Panc1 (cell line): Measurements from ENCODE around the gene ARHGAP25. TPM values are rescaled to one million over a fixed set of nuclear protein-coding genes. Genes with fewer than 3 reads are reported as not detected.

Experiments
- ATAC-seq: fragments of 200-7000 bp; cut with Tn5 transposase; 2 replicates; pipeline ENCODE4 v1.9.1; 2020; ENCODE audit warnings: mild to moderate bottlenecking, moderate library complexity
- BruUV-seq: library from RNA; stranded (reverse); fragments of 400-500 nt; replicated peaks from 2 replicates; lab custom pipeline; 2021; lab: Mats Ljungman, UMichigan
- CTCF ChIA-PET: fragments of 300-600 bp; sonication (Branson Sonifier 250); formaldehyde crosslinking; loops from one replicate; lab custom pipeline; 2022; ENCODE audit warnings: antibody characterized with exemption; lab: Charles Lee
- POLR2A ChIA-PET: fragments of 300-600 bp; sonication (Branson Sonifier 250); formaldehyde crosslinking; loops from one replicate; lab custom pipeline; 2022; ENCODE audit warnings: antibody characterized with exemption; lab: Charles Lee
- DNase-seq: peaks from one replicate; pipeline ENCODE4 v3.0.0-alpha.2; 2010; ENCODE audit warnings: low read depth, low spot score
- H3K27ac ChIP-seq: 2 replicates; pipeline ENCODE4 v1.5.1; 2011; ENCODE audit warnings: mild to moderate bottlenecking, low read length, inconsistent platforms
- H3K27me3 ChIP-seq: fragments of 200-500 bp; sonication (Bioruptor generic); 2 replicates; pipeline ENCODE4 v1.6.0; 2014; ENCODE audit warnings: low read length, inconsistent platforms; ENCODE audit not compliant: control insufficient read depth, insufficient read depth
- H3K36me3 ChIP-seq: fragments of 200-500 bp; sonication (Bioruptor generic); 2 replicates; pipeline ENCODE4 v1.5.1; 2014; ENCODE audit warnings: inconsistent platforms, mild to moderate bottlenecking, low read length, moderate library complexity; ENCODE audit not compliant: control insufficient read depth, insufficient read depth
- H3K4me1 ChIP-seq: 2 replicates; pipeline ENCODE4 v1.5.1; 2011; ENCODE audit warnings: inconsistent platforms, mild to moderate bottlenecking, low read length, moderate library complexity; ENCODE audit not compliant: control insufficient read depth, insufficient read depth
- H3K4me3 ChIP-seq, 2 experiments: 2 replicates each; pipeline ENCODE4 v1.5.1; 2011 to 2012; ENCODE audit warnings: low read depth in 2 of 2, low read length in 2 of 2, mild to moderate bottlenecking in 2 of 2, inconsistent platforms in 1 of 2, moderate library complexity in 1 of 2
- H3K9me3 ChIP-seq: fragments of 200-500 bp; sonication (Bioruptor generic); 2 replicates; pipeline ENCODE4 v1.5.1; 2014; ENCODE audit warnings: low read depth, mild to moderate bottlenecking, inconsistent platforms, low read length, moderate library complexity; ENCODE audit not compliant: control insufficient read depth, insufficient read depth
- CTCF ChIP-seq: fragments of 450-650 bp; IDR thresholded peaks from 2 replicates; pipeline ENCODE4 v1.5.1; 2017; ENCODE audit warnings: mild to moderate bottlenecking
- POLR2AphosphoS5 ChIP-seq: IDR thresholded peaks from 2 replicates; pipeline ENCODE4 v1.6.1; 2012; ENCODE audit warnings: mild to moderate bottlenecking, low read depth, low read length, moderate library complexity
- SIN3A ChIP-seq: IDR thresholded peaks from 2 replicates; pipeline ENCODE4 v1.6.1; 2012; ENCODE audit warnings: low read depth, mild to moderate bottlenecking, low read length, moderate library complexity, borderline replicate concordance; ENCODE audit not compliant: insufficient read depth
- TCF7L2 ChIP-seq: IDR thresholded peaks from 2 replicates; pipeline ENCODE4 v1.6.1; 2011; ENCODE audit warnings: mild to moderate bottlenecking, low read depth, low read length, inconsistent platforms
- in situ Hi-C: cut with HindIII; loops from 2 replicates; pipeline ENCODE4 v1.10.0; 2016; ENCODE audit warnings: low sequenced_read_pairs, low pct_unique_long_range_greater_than_20kb
- intact Hi-C: fragments of 100-400 bp; cut with micrococcal nuclease; formaldehyde crosslinking; loops from one replicate; pipeline ENCODE4 v1.10.0; 2022; ENCODE audit not compliant: unreplicated experiment
- total RNA-seq: library from RNA; stranded (reverse); gene quantifications from one replicate; pipeline ENCODE4 v1.2.1, GENCODE V29; 2021; ENCODE audit not compliant: unreplicated experiment
- TF ChIP-seq, protein P1 (sequence below), 2 experiments: IDR thresholded peaks; 2 replicates each; pipeline ENCODE4 v1.6.1; 2011 to 2012; ENCODE audit warnings: low read depth in 2 of 2, control low read depth in 1 of 2, low read length in 1 of 2, mild to moderate bottlenecking in 1 of 2, moderate library complexity in 1 of 2; ENCODE audit not compliant: insufficient read depth in 1 of 2

Gene ARHGAP25
- total RNA-seq, 1 experiment from 2014 or later = 0.49 TPM

DNA sequence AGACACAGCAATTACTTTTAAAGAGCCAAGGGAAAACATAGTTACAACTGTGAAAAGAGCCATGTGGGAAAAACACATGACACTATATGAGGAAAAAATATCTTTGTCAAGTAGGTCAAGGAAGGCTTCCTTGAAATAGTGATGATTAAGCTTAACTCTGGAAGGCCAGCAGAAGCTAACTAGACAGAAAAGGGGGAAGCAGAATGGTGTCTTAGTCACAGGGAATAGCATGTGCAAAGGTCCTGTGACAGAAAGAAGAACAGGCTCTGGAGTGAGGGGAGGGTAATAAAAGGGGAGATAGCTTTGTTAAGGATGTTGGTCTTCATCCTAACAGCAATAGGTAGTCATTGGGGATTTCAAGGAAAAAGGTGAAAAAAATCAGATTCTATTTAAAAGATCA, 64.0 kb downstream of the ARHGAP25 start:
- CTCF ChIA-PET = interaction anchor here (0.5 kb wide), 1 partner anchor 1091 kb away, joined by 3 read pairs; no protein-coding TSS in a partner anchor
- no peak for TF ChIP-seq CTCF
- no peak for TF ChIP-seq TCF7L2
- no peak for TF ChIP-seq POLR2AphosphoS5
- TF ChIP-seq SIN3A = no peak
- TF ChIP-seq, protein P1, sequence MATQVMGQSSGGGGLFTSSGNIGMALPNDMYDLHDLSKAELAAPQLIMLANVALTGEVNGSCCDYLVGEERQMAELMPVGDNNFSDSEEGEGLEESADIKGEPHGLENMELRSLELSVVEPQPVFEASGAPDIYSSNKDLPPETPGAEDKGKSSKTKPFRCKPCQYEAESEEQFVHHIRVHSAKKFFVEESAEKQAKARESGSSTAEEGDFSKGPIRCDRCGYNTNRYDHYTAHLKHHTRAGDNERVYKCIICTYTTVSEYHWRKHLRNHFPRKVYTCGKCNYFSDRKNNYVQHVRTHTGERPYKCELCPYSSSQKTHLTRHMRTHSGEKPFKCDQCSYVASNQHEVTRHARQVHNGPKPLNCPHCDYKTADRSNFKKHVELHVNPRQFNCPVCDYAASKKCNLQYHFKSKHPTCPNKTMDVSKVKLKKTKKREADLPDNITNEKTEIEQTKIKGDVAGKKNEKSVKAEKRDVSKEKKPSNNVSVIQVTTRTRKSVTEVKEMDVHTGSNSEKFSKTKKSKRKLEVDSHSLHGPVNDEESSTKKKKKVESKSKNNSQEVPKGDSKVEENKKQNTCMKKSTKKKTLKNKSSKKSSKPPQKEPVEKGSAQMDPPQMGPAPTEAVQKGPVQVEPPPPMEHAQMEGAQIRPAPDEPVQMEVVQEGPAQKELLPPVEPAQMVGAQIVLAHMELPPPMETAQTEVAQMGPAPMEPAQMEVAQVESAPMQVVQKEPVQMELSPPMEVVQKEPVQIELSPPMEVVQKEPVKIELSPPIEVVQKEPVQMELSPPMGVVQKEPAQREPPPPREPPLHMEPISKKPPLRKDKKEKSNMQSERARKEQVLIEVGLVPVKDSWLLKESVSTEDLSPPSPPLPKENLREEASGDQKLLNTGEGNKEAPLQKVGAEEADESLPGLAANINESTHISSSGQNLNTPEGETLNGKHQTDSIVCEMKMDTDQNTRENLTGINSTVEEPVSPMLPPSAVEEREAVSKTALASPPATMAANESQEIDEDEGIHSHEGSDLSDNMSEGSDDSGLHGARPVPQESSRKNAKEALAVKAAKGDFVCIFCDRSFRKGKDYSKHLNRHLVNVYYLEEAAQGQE (IDR thresholded peaks at IDR 0.05; ENCODE audit: insufficient read depth in 1 of 2, low read depth in 2 of 2, low read length in 1 of 2) = no peak
- H3K27ac ChIP-seq = no peak overlapping the region

GRCh38 chr2:68799140-68800026, 64.8 kb downstream of the ARHGAP25 start:
- Histone ChIP-seq H3K4me1 (no peaks in the 10 kb centered on the region), H3K9me3 (no peaks in the 10 kb centered on the region), H3K4me3 (no peak overlapping the region), H3K27me3 (peaks cover 6% of the 10 kb centered on the region; the same call in 1 of the 2 replicates), H3K36me3 (no peaks in the 10 kb centered on the region), H3K27ac (no peak overlapping the region)
- intact Hi-C loops = no loop called here
- in situ Hi-C loops = no loop called here
- ChIA-PET POLR2A (no interaction called here), CTCF (no interaction called here)
- no peak for ATAC-seq
- DNase-seq = no peak
- TF ChIP-seq, protein P1 (IDR thresholded peaks at IDR 0.05; ENCODE audit: insufficient read depth in 1 of 2, low read depth in 2 of 2, low read length in 1 of 2) = no peak
- TF ChIP-seq POLR2AphosphoS5 (no peak), TCF7L2 (no peak), CTCF (no peak), SIN3A (no peak)
- BruUV-seq = no TSS peak

More for the DNA sequence above, 64.0 kb downstream of the ARHGAP25 start:
- POLR2A ChIA-PET = no interaction called here
- BruUV-seq = no TSS peak
- Histone ChIP-seq H3K9me3 (no peaks in the 10 kb centered on the region), H3K4me3 (no peak overlapping the region), H3K36me3 (no peaks in the 10 kb centered on the region), H3K27me3 (peaks cover 5% of the 10 kb centered on the region; the same call in 1 of the 2 replicates), H3K4me1 (no peaks in the 10 kb centered on the region)
- DNase-seq = no peak
- in situ Hi-C loops = no loop called here
- no peak for ATAC-seq
- intact Hi-C loops = no loop called here
